Activated CD8-positive, alpha-beta T cell treated with anti-CD3 and anti-CD28 coated beads, Interleukin-2, amount 10 ng/mL, durations not matched to agents 7 days and 5 days (primary cell): ENCODE results near the gene CCDC85B. TPM values are rescaled to one million over a fixed set of nuclear protein-coding genes. Genes with fewer than 3 reads are reported as not detected.

Source experiments
- ATAC-seq: fragments of 150-1000 bp; cut with Tn5 transposase; one replicate; pipeline ENCODE4 v1.10.0; 2021; ENCODE audit warnings: moderate library complexity
- CTCF ChIA-PET: fragments of 350-600 bp; sonication (Branson Sonifier 250); formaldehyde crosslinking; loops from one replicate; lab custom pipeline; 2021; ENCODE audit warnings: antibody characterized with exemption; lab: Charles Lee
- POLR2A ChIA-PET: fragments of 350-600 bp; sonication (Branson Sonifier 250); formaldehyde crosslinking; loops from one replicate; lab custom pipeline; 2021; ENCODE audit warnings: antibody characterized with exemption; lab: Charles Lee
- DNase-seq: peaks from one replicate; pipeline ENCODE4 v3.0.0-alpha.2; 2020
- H3K27ac Mint-ChIP-seq: one replicate; pipeline ENCODE4 v1.8.0; 2021; ENCODE audit warnings: mild to moderate bottlenecking, mixed read lengths
- H3K27me3 Mint-ChIP-seq: one replicate; pipeline ENCODE4 v1.8.0; 2021; ENCODE audit warnings: low read depth, mixed read lengths
- H3K36me3 Mint-ChIP-seq: one replicate; pipeline ENCODE4 v1.8.0; 2021; ENCODE audit warnings: low read depth, mixed read lengths
- H3K4me1 Mint-ChIP-seq: one replicate; pipeline ENCODE4 v1.8.0; 2021; ENCODE audit warnings: low read depth, mixed read lengths
- H3K4me3 Mint-ChIP-seq: one replicate; pipeline ENCODE4 v1.8.0; 2021; ENCODE audit warnings: mild to moderate bottlenecking, mixed read lengths
- H3K9me3 Mint-ChIP-seq: one replicate; pipeline ENCODE4 v1.8.0; 2022; ENCODE audit warnings: mixed read lengths; ENCODE audit not compliant: insufficient read depth
- total RNA-seq, 2 experiments: library from RNA; stranded (reverse); gene quantifications; one replicate each; pipeline ENCODE4 v1.2.3, GENCODE V29; 2021

The CCDC85B gene
- total RNA-seq, 2 experiments from 2014 or later, result 82.6 to 84.0 TPM

DNA sequence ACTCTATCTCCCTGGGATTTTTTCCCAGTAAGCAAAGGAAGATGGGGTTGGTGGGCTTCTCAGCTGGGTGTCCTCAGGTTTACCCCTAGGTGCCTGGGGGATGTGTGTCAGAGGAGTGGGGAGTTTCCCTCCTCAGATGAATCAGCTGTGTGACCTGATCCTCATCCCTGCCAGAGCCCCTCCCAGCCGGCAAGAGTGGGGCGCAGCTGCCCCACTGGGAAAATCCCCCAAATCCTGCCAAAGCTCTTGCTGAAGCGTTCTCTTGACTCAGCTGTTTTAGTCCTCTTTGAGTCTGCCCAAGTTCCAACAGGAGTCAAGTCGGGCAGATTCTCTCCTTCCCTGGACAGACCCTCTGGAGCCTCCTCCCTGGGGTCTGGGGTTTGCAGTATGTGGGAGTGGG is 22.4 kb downstream of the CCDC85B start:
- Mint-ChIP-seq H3K4me3 (no peak overlapping the region), H3K4me1 (peaks cover 27% of the 10 kb centered on the region), H3K27ac (no peak overlapping the region), H3K36me3 (peaks cover 10% of the 10 kb centered on the region), H3K9me3 (no peaks in the 10 kb centered on the region), H3K27me3 (no peaks in the 10 kb centered on the region)
- ChIA-PET CTCF (interaction anchor here (1.0 to 5.4 kb wide), 3 partner anchors 16 to 75 kb away, joined by 3 to 41 read pairs (median 3); partner anchors contain the start of genes CCDC85B and FIBP), POLR2A (no interaction called here)
- DNase-seq, result no peak
- no peak for ATAC-seq

DNA sequence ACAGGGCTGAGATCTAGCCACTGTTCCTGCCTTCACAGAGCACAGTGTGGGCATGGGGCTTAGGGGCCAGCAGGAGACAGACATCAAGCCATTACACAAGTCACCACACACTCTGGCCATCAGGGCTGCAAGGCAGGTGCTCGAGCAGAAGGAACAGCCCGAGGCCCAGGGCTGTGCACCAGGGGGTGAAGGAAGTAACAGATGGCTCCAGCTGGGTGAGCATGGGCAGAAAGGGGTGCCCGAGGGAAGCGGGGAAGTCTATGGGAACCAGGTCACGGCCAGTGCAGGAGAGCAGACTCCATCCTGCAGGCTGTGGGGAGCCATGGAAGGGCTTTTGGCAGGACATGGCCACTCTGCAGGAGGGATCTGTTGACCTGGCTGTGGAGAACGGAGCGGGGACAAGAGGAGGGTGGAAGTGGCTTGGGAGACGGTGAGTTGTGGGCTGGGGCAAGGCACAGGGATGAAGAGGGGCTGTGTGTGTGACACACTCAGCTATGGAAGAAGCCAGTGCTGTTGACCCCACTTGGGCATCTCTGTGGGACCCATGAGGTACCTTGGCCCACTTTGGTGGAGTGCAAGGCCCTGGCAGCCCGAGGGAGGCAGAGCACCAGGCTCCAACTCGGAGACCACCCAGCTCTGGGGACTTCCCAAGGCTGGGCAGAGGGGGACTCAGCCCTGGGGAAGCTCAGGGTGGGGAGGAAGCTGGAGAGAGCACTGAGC is 24.8 kb downstream of the CCDC85B start:
- ATAC-seq (no peak), DNase-seq (no peak)
- Mint-ChIP-seq H3K36me3 (peaks cover 14% of the 10 kb centered on the region), H3K4me3 (no peak overlapping the region), H3K27ac (no peak overlapping the region), H3K4me1 (peaks cover 26% of the 10 kb centered on the region), H3K27me3 (no peaks in the 10 kb centered on the region), H3K9me3 (no peaks in the 10 kb centered on the region)
- ChIA-PET CTCF (interaction anchor here (0.9 to 1.5 kb wide), 2 partner anchors 14 to 15 kb away, joined by 3 read pairs; partner anchors contain the start of gene FOSL1), POLR2A (interaction anchor here (0.6 to 2.4 kb wide), 5 partner anchors 10 to 41 kb away, joined by 3 to 13 read pairs (median 3); partner anchors contain the start of gene CCDC85B)

DNA sequence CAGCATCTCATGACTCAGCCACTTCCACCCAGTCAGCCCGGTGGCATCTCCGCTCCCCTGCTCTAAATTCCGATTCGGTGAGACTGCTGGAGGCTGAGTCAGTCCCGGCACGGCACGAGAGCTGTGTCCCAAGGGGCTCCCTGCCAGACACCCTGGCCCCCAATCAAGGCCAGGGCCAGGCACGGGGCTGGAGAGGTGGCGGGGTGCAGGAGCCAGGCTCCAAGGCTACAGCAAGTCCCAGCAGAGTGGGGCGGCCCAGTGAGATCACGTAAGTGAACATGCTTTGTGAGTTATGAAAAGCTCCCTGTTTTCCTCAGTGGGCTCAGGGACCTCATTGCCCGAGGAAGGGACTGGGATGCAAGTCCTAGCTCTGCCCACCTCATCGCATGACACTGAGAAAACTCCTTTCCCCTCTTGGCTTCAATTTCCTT is 25.4 kb downstream of the CCDC85B start:
- H3K4me1 Mint-ChIP-seq, result peaks cover 31% of the 10 kb centered on the region
- H3K36me3 Mint-ChIP-seq, result peaks cover 20% of the 10 kb centered on the region
- ChIA-PET POLR2A (interaction anchor here (0.6 to 2.4 kb wide), 2 partner anchors 10 to 25 kb away, joined by 3 to 13 read pairs; partner anchors contain the start of gene CCDC85B), CTCF (interaction anchor here (0.9 to 1.5 kb wide), 3 partner anchors 14 to 30 kb away, joined by 3 read pairs; partner anchors contain the start of gene FOSL1)
- no peaks in the 10 kb centered on the region for H3K9me3 Mint-ChIP-seq
- H3K4me3 Mint-ChIP-seq, result no peak overlapping the region
- no peak for ATAC-seq
- no peak overlapping the region for H3K27ac Mint-ChIP-seq
- DNase-seq, result no peak
- H3K27me3 Mint-ChIP-seq, result no peaks in the 10 kb centered on the region

DNA sequence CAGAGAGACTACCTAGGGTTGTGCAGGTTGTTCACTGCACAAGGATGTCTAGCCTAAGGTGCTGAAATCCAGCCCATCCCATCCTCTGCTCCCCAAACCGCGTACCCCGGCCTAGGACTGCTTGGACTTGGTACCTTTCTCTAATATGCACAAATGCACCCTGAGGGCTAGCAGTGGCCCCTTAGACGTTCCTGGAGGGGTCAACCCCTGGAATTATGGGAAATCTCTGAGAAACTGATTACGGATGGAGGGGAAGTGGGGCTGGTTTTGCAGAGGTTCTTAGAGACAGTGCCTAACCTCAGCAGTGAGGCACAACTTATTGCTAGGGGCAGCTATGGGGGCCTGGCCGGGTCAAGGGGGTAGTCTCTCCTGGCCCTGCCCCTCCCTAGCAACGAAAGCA is 25.9 kb downstream of the CCDC85B start:
- ChIA-PET POLR2A (interaction anchor here (2.4 kb wide), 1 partner anchor 26 kb away, joined by 13 read pairs; the partner anchor contains the start of gene CCDC85B), CTCF (interaction anchor here (0.9 to 1.5 kb wide), 3 partner anchors 15 to 31 kb away, joined by 3 read pairs; partner anchors contain the start of gene FOSL1)
- Mint-ChIP-seq H3K4me3 (peak overlapping the region; percentile 86), H3K9me3 (no peaks in the 10 kb centered on the region), H3K36me3 (peaks cover 21% of the 10 kb centered on the region), H3K4me1 (peaks cover 32% of the 10 kb centered on the region), H3K27me3 (no peaks in the 10 kb centered on the region), H3K27ac (no peak overlapping the region)
- ATAC-seq (no peak), DNase-seq (no peak)

DNA sequence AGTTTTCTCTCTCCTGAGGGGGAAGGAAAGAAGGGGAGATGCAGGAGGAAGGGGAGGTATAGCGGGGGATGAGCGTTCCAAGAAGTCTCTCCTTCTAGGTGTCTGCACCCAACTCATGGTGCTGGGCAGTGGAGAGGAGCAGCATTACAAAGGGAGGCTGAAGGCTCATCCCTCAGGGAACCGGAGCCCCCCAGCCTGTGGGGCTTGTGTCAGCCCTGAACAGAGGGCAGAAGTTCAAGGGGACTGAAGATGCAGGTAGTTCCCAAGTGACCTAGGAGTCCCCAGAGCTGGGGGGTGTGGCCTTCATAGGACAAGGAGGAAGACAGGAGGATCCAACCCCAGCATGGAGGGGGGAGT is 26.6 kb downstream of the CCDC85B start:
- ATAC-seq, result no peak
- H3K4me1 Mint-ChIP-seq, result peaks cover 34% of the 10 kb centered on the region
- POLR2A ChIA-PET, result interaction anchor here (0.9 to 2.3 kb wide), 5 partner anchors 8 to 57 kb away, joined by 3 to 18 read pairs (median 7); partner anchors contain the start of genes CCDC85B and MUS81
- H3K9me3 Mint-ChIP-seq, result no peaks in the 10 kb centered on the region
- CTCF ChIA-PET, result interaction anchor here (1.3 to 2.1 kb wide), 4 partner anchors 15 to 31 kb away, joined by 3 to 22 read pairs (median 6); partner anchors contain the start of genes CCDC85B, FIBP and FOSL1
- DNase-seq, result no peak
- no peak overlapping the region for H3K27ac Mint-ChIP-seq
- H3K4me3 Mint-ChIP-seq, result peak overlapping the region; percentile 86
- H3K36me3 Mint-ChIP-seq, result peaks cover 25% of the 10 kb centered on the region
- no peaks in the 10 kb centered on the region for H3K27me3 Mint-ChIP-seq

DNA sequence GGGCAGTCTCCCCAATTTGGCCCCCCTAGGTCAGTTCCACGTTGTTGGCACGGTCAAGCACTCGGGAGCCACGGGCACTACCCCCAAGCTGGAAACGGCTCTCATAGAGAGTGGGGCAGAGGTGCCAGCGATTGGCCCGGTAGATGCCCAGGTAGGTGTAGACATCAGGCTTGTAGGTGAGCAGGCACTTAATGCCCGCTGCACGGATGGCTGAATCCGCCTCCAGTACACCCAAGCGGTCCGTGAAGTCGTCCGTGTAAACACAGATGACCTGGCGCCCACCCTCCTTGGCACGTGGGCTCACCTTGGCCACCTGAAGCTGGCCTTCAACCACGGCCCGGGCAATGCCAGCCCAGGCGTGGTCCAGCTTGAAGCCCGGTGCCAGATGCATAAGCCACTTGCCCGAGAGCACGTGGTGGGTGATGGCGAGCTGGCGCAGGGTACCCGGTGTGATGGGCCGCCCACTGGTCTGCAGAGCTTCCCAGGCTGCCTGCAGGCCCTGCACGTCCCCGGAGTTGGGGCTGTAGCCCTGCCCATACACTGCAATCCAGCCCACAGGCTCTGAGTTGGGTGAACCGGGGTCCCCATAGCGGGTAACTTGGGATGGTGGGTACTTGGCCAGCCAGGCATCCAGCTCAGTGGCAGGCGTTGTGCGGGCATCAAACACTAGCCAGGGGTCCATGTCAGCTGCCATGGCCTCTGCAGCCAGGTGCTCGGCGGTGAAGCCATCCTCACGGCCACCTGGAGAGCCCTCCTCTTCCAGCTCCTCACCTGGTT is 27.1 kb downstream of the CCDC85B start:
- ATAC-seq (no peak), DNase-seq (no peak)
- Mint-ChIP-seq H3K36me3 (peaks cover 31% of the 10 kb centered on the region), H3K27me3 (no peaks in the 10 kb centered on the region), H3K9me3 (no peaks in the 10 kb centered on the region), H3K4me1 (peaks cover 39% of the 10 kb centered on the region), H3K4me3 (peak overlapping the region; percentile 86), H3K27ac (no peak overlapping the region)
- ChIA-PET POLR2A (interaction anchor here (0.6 to 2.3 kb wide), 11 partner anchors 9 to 58 kb away, joined by 3 to 18 read pairs (median 3); partner anchors contain the start of genes CCDC85B and MUS81), CTCF (interaction anchor here (0.6 to 2.1 kb wide), 8 partner anchors 9 to 127 kb away, joined by 3 to 22 read pairs (median 6); partner anchors contain the start of genes CCDC85B, FIBP and FOSL1)

DNA sequence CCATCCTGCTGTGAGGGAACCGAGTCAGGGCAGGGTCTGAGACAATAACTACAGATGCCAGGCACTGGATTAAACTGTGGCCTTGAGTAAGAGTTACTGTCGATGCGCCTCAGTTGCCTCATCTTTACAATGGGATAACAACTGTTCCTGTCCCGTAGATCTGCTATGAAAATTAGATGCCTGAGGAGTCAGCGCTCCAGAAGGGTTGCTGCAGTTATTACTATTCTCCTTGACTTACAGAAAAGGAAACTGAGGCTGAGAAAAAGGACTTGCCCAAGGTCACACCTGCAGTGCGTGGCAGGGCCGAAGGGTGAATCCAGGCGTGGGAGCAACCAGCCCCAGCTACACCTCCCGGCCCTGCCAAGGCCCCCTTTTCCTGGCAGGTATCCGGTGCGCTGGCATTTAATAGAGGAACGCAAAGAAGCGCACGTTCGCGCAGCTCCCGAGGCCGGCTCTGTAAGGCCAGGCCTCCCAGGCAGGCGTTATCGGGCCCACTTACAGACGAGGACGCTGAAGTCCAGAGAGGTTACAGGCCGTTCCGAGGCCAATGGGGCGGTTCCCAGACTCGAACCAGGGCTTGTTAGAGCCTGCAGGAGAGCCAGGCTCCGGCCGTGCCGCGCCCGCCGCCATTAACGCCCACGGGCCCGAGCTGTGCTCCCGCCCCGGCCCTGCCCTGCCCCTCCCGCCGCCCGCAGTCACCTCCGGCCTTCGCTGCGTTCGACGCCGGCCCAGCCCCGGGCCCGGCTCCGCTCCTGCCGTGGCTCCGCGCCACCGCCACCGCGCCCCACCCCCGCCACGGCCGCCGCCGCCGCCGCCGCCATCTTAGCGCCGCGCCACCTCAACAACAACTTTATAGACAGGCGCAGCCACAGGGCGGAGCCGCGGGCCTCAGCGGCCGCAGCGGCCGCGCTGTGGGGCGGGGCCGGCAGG is 28.0 kb downstream of the CCDC85B start, which contains the start of gene C11orf68:
Gene C11orf68, minus strand, starts transcription at position 852 of the 930 bp plus-strand sequence. Its CDS starts 31 bp downstream, at position 821.
- CTCF ChIA-PET, result interaction anchor here (0.6 to 2.1 kb wide), 8 partner anchors 9 to 126 kb away, joined by 3 to 22 read pairs (median 6); partner anchors contain the start of genes CCDC85B, FIBP and FOSL1
- Mint-ChIP-seq H3K27me3 (no peaks in the 10 kb centered on the region), H3K4me3 (peak within 1 kb of the TSS; percentile 94), H3K27ac (peak within 1 kb of the TSS; percentile 91), H3K36me3 (peaks cover 39% of the 10 kb centered on the region), H3K4me1 (peaks cover 44% of the 10 kb centered on the region), H3K9me3 (no peaks in the 10 kb centered on the region)
- POLR2A ChIA-PET, result interaction anchor here (0.6 to 2.3 kb wide), 10 partner anchors 9 to 59 kb away, joined by 3 to 18 read pairs (median 3); partner anchors contain the start of gene CCDC85B
- ATAC-seq, result peak; percentile 65
- DNase-seq, result no peak

DNA sequence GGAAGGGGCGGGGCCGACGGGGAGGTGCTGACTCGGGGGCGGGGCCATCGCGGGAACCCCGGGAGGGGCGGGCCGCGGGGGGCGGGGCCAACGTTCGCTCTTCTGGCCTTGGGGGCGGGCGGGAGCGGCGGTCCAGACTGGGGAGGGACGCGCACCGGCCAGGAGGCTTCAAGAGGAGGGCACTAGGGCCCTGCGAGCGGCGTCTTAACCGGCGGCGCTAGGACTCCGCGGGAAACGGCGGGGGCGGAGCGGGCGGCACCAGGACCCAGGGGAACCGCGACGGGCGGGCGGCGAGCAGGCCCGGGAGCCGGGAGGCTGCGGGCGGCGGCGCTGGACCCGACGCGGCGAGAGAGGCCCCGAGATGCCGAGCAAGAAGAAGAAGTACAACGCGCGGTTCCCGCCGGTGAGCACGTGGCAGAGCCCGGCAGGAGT is 28.7 kb downstream of the CCDC85B start, which contains the start of gene DRAP1:
Gene DRAP1, plus strand, starts transcription at position 286 of the 432 bp plus-strand sequence. Its CDS starts 76 bp downstream, at position 362.
- peak; percentile 99 for DNase-seq
- ChIA-PET POLR2A (interaction anchor here (1.2 to 2.3 kb wide), 5 partner anchors 9 to 60 kb away, joined by 3 to 18 read pairs (median 7); partner anchors contain the start of gene CCDC85B), CTCF (interaction anchor here (1.5 to 2.1 kb wide), 4 partner anchors 10 to 34 kb away, joined by 6 to 22 read pairs (median 8); partner anchors contain the start of genes CCDC85B and FIBP)
- Mint-ChIP-seq H3K4me3 (peak within 1 kb of the TSS; percentile 94), H3K9me3 (no peaks in the 10 kb centered on the region), H3K27me3 (no peaks in the 10 kb centered on the region), H3K27ac (peak within 1 kb of the TSS; percentile 91), H3K4me1 (peaks cover 44% of the 10 kb centered on the region), H3K36me3 (peaks cover 43% of the 10 kb centered on the region)
- ATAC-seq, result peak; percentile 95

DNA sequence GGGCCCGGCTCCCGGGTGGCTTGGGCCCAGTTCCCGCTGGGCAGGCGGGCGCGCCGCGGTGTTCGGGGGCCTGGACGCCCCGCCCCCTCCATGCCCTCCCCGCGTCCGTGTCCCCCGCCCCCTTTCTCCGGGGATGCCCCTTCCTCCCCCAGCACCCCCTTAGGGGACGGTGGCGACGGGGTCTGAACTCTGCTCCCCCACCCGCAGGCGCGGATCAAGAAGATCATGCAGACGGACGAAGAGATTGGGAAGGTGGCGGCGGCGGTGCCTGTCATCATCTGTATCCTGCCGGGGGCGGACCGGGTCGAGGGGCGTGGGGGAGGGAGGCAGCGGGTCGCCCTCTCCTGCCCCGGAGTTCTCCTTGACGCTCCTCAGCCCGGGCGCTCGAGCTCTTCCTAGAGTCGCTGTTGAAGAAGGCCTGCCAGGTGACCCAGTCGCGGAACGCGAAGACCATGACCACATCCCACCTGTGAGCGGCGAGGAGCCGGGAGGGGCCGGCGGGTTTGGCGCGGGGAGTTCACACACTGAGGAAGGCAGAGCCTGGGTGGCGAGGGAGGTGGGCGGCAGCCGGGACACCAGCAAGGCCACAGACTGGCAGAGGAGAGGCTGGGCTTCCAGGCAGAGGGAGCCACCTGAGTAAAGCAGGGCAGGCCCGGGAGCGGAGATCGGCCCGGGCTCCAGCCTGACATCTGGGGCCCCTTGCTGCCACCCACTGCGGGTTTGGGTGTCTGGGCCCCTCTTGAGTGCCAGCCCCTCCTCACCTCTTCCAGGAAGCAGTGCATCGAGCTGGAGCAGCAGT is 29.3 kb downstream of the CCDC85B start:
- ATAC-seq, result peak; percentile 52
- Mint-ChIP-seq H3K4me3 (peak overlapping the region; percentile 94), H3K36me3 (peaks cover 46% of the 10 kb centered on the region), H3K4me1 (peaks cover 44% of the 10 kb centered on the region), H3K27me3 (no peaks in the 10 kb centered on the region), H3K27ac (peak overlapping the region; percentile 91), H3K9me3 (no peaks in the 10 kb centered on the region)
- ChIA-PET CTCF (interaction anchor here (1.2 to 1.7 kb wide), 2 partner anchors 17 to 32 kb away, joined by 3 to 6 read pairs; partner anchors contain the start of gene FIBP), POLR2A (interaction anchor here (0.9 to 1.4 kb wide), 4 partner anchors 12 to 60 kb away, joined by 3 to 5 read pairs (median 3); partner anchors contain the start of genes CCDC85B and FIBP)
- DNase-seq, result peak; percentile 71
